ENCODE results near the gene ZNF239.

GRCh38 chr10:43622038-43622437 lies 47.6 kb upstream of the ZNF239 start:
- TF ChIP-seq, protein P1, sequence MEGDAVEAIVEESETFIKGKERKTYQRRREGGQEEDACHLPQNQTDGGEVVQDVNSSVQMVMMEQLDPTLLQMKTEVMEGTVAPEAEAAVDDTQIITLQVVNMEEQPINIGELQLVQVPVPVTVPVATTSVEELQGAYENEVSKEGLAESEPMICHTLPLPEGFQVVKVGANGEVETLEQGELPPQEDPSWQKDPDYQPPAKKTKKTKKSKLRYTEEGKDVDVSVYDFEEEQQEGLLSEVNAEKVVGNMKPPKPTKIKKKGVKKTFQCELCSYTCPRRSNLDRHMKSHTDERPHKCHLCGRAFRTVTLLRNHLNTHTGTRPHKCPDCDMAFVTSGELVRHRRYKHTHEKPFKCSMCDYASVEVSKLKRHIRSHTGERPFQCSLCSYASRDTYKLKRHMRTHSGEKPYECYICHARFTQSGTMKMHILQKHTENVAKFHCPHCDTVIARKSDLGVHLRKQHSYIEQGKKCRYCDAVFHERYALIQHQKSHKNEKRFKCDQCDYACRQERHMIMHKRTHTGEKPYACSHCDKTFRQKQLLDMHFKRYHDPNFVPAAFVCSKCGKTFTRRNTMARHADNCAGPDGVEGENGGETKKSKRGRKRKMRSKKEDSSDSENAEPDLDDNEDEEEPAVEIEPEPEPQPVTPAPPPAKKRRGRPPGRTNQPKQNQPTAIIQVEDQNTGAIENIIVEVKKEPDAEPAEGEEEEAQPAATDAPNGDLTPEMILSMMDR (IDR thresholded peaks at IDR 0.05), result no peak
- no peak for TF ChIP-seq POLR2A (IDR thresholded peaks at IDR 0.05)

All from esophagus squamous epithelium (tissue), 4 donors.